Amniotic epithelial cell (primary cell): ENCODE results near the gene ZC3H4.

Experiments
- DNase-seq: peaks from one replicate; pipeline ENCODE4 v3.0.0-alpha.2; 2010; ENCODE audit warnings: low read depth

ZC3H4 gene

GRCh38 chr19:47047763-47048405 lies 65.7 kb downstream of the ZC3H4 start:
- DNase-seq = peak; percentile 90

- no peak for DNase-seq
Observed at GRCh38 chr19:47047272-47047762, 66.3 kb downstream of the ZC3H4 start.

GRCh38 chr19:47045867-47046470 lies 67.6 kb downstream of the ZC3H4 start:
- DNase-seq = no peak

- DNase-seq = no peak
Observed at GRCh38 chr19:47044946-47045866, 68.4 kb downstream of the ZC3H4 start.

- no peak for DNase-seq
Observed at GRCh38 chr19:47040869-47041268, 72.7 kb downstream of the ZC3H4 start.

GRCh38 chr19:47039239-47039874 lies 74.2 kb downstream of the ZC3H4 start:
- DNase-seq = no peak

GRCh38 chr19:47037766-47038165 lies 75.8 kb downstream of the ZC3H4 start:
- no peak for DNase-seq

- peak; percentile 24 for DNase-seq
Observed at GRCh38 chr19:47036097-47036651, 77.4 kb downstream of the ZC3H4 start.

- peak; percentile 87 for DNase-seq
Observed at GRCh38 chr19:47035127-47036096, 78.2 kb downstream of the ZC3H4 start.

GRCh38 chr19:47032171-47032811 lies 81.3 kb downstream of the ZC3H4 start:
- DNase-seq = no peak

GRCh38 chr19:47028195-47028601 lies 85.4 kb downstream of the ZC3H4 start:
- no peak for DNase-seq

- DNase-seq = no peak
Observed at GRCh38 chr19:47027586-47028088, 85.9 kb downstream of the ZC3H4 start.

- no peak for DNase-seq
Observed at GRCh38 chr19:47026889-47027288, 86.7 kb downstream of the ZC3H4 start.

GRCh38 chr19:47026156-47026555 lies 87.4 kb downstream of the ZC3H4 start:
- no peak for DNase-seq

GRCh38 chr19:47024502-47024901 lies 89.1 kb downstream of the ZC3H4 start:
- DNase-seq = no peak

GRCh38 chr19:47023448-47023794 lies 90.2 kb downstream of the ZC3H4 start:
- DNase-seq = no peak

- no peak for DNase-seq
Observed at GRCh38 chr19:47022541-47023447, 90.8 kb downstream of the ZC3H4 start.

- no peak for DNase-seq
Observed at GRCh38 chr19:47022140-47022536, 91.4 kb downstream of the ZC3H4 start.

GRCh38 chr19:47021536-47022139 lies 91.9 kb downstream of the ZC3H4 start:
- peak; percentile 23 for DNase-seq
